SK-N-MC (cell line): ENCODE measurements around the gene CRISP3.

Experiments used
- EZH2 ChIP-seq: fragments of 200-600 bp; sonication (generic); IDR thresholded peaks from one replicate; pipeline ENCODE4 v1.6.1; 2017; ENCODE audit warnings: antibody characterized with exemption
- POLR2AphosphoS5 ChIP-seq: IDR thresholded peaks from 2 replicates; pipeline ENCODE4 v1.6.1; 2012; ENCODE audit warnings: mild to moderate bottlenecking, low read depth, low read length, borderline replicate concordance

DNA sequence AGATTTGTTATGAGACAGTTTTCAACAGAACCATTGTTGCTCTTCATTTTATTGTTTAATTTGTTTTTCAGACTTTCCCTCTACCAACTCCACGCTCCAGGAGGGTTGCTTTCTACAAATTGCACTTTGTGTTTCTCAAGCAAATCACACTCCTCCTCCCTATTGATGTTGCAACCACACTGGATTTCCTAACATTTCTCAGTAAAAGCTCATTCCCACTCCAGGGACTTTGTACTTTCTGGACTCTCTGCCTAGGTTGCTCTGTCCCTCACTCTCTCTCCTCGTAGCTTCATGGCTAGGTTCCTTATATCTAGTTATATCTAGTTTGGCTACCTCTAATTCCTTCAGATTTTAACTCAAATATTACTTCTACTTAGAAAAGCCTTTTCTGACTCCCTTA, 22.6 kb upstream of the CRISP3 start:
- TF ChIP-seq EZH2 (no peak), POLR2AphosphoS5 (no peak)
